Measurements from ENCODE around the gene MRAS. TPM values are rescaled to one million over a fixed set of nuclear protein-coding genes. Genes with fewer than 3 reads are reported as not detected.

Gene MRAS
- total and polyA plus RNA-seq, 2 of the 13 experiments (the other 11 are each of a cell fraction or from before 2014, with no cell fraction given), result 8.8 to 36.2 TPM

DNA sequence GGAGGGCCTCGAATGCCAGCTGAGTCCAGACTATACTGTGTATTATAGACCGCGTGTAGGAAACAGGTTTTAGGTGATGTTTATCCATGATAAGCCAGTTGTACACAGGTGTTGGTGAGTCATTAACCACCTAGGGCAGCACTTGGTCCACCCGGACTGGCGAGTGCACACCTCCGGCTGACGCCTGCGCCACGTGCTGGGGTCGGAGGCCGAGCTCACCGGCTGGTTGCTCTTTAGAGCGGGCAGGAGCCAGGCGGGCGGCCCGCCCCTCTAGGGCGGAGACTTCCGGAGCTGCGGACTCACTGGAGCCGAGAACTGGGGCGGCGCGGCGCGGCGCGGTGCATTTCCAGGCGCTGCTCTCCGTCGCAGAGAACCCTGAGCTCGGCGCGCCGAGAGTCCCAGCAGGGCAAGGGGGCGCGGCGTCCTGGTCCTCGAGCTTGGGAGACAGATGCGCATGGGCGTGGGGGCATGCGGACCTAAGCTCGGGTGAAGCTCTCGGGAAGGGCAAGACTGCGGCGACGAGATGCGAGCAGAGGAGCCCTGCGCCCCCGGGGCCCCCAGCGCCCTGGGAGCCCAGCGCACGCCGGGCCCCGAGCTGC lies 86.0 kb downstream of the MRAS start, which contains the start of gene ESYT3 (continued):
- 0 out of 2 replicates have a peak, but pooled peaks have one; percentile 53 for TF ChIP-seq ZBTB3 (CRISPR knock-in tag; IDR thresholded peaks at IDR 0.05; ENCODE audit: borderline replicate concordance, low read depth)
- no peak for TF ChIP-seq MZF1 (CRISPR knock-in tag; IDR thresholded peaks at IDR 0.05; ENCODE audit: borderline replicate concordance)
- peak; percentile 43; the same call in 1 of the 2 replicates for TF ChIP-seq MTF2 (CRISPR knock-in tag; IDR thresholded peaks at IDR 0.05; ENCODE audit: borderline replicate concordance)
- TF ChIP-seq, protein P1, sequence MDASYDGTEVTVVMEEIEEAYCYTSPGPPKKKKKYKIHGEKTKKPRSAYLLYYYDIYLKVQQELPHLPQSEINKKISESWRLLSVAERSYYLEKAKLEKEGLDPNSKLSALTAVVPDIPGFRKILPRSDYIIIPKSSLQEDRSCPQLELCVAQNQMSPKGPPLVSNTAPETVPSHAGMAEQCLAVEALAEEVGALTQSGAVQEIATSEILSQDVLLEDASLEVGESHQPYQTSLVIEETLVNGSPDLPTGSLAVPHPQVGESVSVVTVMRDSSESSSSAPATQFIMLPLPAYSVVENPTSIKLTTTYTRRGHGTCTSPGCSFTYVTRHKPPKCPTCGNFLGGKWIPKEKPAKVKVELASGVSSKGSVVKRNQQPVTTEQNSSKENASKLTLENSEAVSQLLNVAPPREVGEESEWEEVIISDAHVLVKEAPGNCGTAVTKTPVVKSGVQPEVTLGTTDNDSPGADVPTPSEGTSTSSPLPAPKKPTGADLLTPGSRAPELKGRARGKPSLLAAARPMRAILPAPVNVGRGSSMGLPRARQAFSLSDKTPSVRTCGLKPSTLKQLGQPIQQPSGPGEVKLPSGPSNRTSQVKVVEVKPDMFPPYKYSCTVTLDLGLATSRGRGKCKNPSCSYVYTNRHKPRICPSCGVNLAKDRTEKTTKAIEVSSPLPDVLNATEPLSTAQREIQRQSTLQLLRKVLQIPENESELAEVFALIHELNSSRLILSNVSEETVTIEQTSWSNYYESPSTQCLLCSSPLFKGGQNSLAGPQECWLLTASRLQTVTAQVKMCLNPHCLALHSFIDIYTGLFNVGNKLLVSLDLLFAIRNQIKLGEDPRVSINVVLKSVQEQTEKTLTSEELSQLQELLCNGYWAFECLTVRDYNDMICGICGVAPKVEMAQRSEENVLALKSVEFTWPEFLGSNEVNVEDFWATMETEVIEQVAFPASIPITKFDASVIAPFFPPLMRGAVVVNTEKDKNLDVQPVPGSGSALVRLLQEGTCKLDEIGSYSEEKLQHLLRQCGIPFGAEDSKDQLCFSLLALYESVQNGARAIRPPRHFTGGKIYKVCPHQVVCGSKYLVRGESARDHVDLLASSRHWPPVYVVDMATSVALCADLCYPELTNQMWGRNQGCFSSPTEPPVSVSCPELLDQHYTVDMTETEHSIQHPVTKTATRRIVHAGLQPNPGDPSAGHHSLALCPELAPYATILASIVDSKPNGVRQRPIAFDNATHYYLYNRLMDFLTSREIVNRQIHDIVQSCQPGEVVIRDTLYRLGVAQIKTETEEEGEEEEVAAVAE (CRISPR knock-in tag; IDR thresholded peaks at IDR 0.05; ENCODE audit: borderline replicate concordance), result peak; percentile 78; the same call in 1 of the 2 replicates
- TF ChIP-seq, protein P2, sequence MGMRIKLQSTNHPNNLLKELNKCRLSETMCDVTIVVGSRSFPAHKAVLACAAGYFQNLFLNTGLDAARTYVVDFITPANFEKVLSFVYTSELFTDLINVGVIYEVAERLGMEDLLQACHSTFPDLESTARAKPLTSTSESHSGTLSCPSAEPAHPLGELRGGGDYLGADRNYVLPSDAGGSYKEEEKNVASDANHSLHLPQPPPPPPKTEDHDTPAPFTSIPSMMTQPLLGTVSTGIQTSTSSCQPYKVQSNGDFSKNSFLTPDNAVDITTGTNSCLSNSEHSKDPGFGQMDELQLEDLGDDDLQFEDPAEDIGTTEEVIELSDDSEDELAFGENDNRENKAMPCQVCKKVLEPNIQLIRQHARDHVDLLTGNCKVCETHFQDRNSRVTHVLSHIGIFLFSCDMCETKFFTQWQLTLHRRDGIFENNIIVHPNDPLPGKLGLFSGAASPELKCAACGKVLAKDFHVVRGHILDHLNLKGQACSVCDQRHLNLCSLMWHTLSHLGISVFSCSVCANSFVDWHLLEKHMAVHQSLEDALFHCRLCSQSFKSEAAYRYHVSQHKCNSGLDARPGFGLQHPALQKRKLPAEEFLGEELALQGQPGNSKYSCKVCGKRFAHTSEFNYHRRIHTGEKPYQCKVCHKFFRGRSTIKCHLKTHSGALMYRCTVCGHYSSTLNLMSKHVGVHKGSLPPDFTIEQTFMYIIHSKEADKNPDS (CRISPR knock-in tag; IDR thresholded peaks at IDR 0.05), result 0 out of 2 replicates have a peak, but pooled peaks have one; percentile 41
- TF ChIP-seq SATB2 (CRISPR knock-in tag; IDR thresholded peaks at IDR 0.05), result peak; percentile 93
- peak; percentile 90 for TF ChIP-seq ZSCAN9 (CRISPR knock-in tag; IDR thresholded peaks at IDR 0.05; ENCODE audit: borderline replicate concordance)
- 0 out of 2 replicates have a peak, but pooled peaks have one; percentile 21 for TF ChIP-seq HOXA7 (CRISPR knock-in tag; IDR thresholded peaks at IDR 0.05)
- TF ChIP-seq KLF6 (CRISPR knock-in tag; IDR thresholded peaks at IDR 0.05), result peak; percentile 96
- TF ChIP-seq, protein P3, sequence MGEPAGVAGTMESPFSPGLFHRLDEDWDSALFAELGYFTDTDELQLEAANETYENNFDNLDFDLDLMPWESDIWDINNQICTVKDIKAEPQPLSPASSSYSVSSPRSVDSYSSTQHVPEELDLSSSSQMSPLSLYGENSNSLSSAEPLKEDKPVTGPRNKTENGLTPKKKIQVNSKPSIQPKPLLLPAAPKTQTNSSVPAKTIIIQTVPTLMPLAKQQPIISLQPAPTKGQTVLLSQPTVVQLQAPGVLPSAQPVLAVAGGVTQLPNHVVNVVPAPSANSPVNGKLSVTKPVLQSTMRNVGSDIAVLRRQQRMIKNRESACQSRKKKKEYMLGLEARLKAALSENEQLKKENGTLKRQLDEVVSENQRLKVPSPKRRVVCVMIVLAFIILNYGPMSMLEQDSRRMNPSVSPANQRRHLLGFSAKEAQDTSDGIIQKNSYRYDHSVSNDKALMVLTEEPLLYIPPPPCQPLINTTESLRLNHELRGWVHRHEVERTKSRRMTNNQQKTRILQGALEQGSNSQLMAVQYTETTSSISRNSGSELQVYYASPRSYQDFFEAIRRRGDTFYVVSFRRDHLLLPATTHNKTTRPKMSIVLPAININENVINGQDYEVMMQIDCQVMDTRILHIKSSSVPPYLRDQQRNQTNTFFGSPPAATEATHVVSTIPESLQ (CRISPR knock-in tag; conservative IDR thresholded peaks at IDR 0.05), result no peak
- TF ChIP-seq, protein P4, sequence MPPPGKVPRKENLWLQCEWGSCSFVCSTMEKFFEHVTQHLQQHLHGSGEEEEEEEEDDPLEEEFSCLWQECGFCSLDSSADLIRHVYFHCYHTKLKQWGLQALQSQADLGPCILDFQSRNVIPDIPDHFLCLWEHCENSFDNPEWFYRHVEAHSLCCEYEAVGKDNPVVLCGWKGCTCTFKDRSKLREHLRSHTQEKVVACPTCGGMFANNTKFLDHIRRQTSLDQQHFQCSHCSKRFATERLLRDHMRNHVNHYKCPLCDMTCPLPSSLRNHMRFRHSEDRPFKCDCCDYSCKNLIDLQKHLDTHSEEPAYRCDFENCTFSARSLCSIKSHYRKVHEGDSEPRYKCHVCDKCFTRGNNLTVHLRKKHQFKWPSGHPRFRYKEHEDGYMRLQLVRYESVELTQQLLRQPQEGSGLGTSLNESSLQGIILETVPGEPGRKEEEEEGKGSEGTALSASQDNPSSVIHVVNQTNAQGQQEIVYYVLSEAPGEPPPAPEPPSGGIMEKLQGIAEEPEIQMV (CRISPR knock-in tag; IDR thresholded peaks at IDR 0.05; ENCODE audit: low read depth), result peak; percentile 91
- no peak; the same call in none of the 2 replicates for TF ChIP-seq HDAC1 (CRISPR knock-in tag; IDR thresholded peaks at IDR 0.05)
- TF ChIP-seq ZNF772 (CRISPR knock-in tag; IDR thresholded peaks at IDR 0.05), result peak; percentile 68
- peak; percentile 89 for TF ChIP-seq ZNF761 (CRISPR knock-in tag; conservative IDR thresholded peaks at IDR 0.05)
- TF ChIP-seq PITX1 (CRISPR knock-in tag; IDR thresholded peaks at IDR 0.05), result peak; percentile 84
- peak; percentile 48; the same call in 1 of the 2 replicates for TF ChIP-seq ZNF367 (CRISPR knock-in tag; IDR thresholded peaks at IDR 0.05; ENCODE audit: borderline replicate concordance)
- peak; percentile 76; the same call in 1 of the 2 replicates for TF ChIP-seq KDM3A (CRISPR knock-in tag; IDR thresholded peaks at IDR 0.05; ENCODE audit: low read depth)
- peak; percentile 34; the same call in 1 of the 2 replicates for TF ChIP-seq ZNF652 (CRISPR knock-in tag; IDR thresholded peaks at IDR 0.05; ENCODE audit: borderline replicate concordance, low read depth)
- no peak for TF ChIP-seq ZNF83 (CRISPR knock-in tag; IDR thresholded peaks at IDR 0.05; ENCODE audit: borderline replicate concordance)
